ENCODE results near the gene KRT26.
"Not testable (repeated sequence)": the region's sequence is repeated elsewhere in the genome, so short reads cannot be mapped to it uniquely, and the experiment has no call there.

KRT26 gene

DNA sequence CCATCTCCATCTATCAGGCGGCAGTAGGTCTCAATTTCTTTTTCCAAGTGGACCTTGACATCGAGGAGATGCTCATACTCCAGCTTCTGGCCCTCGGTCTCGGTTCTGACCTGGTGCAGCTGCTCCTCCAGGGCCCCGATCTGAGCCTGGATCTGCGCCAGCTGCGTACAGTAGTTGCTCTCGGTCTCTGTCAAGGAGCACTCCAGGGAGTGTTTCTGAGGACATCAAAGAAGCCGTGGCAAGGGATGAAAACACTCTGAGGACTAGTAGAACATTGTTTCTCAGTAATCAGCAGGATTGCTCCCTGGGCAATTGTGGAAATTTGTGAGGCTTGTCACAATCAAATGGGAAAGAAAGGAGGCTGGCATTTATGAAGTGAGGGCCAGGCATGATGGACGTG lies 21.8 kb upstream of the KRT26 start:
- DNase-seq = no peak

DNA sequence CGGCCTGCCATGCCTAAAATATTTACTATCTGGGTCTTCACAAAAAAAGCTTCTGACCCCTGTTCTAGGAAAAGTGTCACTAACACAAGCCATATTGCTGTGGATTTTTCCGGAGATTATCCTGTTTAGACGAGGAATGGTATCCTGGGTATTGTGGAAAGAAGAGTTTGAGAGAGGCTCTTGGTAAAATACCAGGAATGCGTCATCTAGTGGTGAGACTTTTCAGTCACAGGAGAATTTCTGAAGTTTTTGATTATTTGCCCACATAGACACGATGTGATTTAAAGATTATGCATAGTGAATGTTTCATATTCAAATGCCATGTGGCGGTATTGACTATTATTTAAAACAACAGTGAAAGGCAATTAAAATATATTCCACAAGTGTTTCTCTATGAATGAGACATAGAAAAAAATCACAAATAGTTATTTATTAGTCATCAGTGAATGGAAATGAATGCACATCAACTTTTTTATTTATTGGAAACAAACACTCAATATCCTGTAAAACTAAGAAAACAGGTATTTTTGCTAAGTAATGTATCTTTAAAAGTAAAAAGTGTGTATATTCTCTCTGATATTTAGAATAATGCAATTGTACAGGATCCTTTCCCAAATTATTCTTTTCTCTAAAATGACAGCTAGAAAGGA lies 19.9 kb upstream of the KRT26 start:
- DNase-seq = peak in 2 of 3 donors; percentile 5 to 9

DNA sequence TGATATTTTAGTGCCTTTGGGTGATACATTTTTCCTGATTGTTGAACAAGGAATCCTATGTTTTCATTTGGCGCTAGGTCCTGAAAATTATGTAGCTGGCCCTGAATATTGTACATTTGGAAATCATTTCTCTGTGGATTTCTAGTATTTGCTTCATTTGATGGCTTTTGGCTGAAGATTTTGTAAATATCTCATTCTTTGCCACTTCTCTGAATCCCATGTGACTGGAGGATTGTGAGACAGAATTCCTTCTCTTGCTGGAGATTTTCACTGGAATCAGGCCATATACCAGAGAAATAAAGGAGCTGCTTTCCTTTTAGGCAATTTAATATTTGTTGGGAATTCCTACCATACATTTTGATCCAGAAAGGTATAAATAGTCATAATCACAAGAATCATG lies 19.1 kb upstream of the KRT26 start:
- no peak for DNase-seq

GRCh38 chr17:40782450-40782849 lies 10.4 kb upstream of the KRT26 start, which contains the start of gene KRT27:
Gene KRT27, minus strand, starts transcription at chr17:40782550. Its CDS starts 57 bp downstream, at chr17:40782493.
- DNase-seq = no peak

- DNase-seq = peak in 1 of 3 donors; percentile 11
These were observed 7.3 kb upstream of the KRT26 start for GRCh38 chr17:40779181-40779909.

DNA sequence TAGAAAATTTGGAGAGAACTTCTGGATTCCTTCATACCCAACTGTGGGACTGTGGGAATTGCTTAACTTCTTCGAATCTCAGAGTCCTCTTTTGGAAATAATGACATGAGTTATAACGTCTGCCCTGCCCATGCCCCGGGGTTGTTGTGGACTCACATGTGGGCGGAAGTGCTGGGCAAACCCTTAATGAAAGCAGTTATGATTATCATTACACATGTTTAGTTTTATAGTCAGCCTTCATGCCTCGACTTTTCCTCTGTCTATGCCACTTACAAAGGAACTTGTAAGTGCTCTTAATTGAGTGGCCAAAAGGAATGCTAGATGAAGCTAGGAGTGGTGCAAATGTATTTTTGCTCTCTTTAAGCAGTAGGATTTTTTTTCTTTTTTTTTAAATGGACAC lies 6.5 kb upstream of the KRT26 start:
- no peak for DNase-seq

GRCh38 chr17:40777971-40778370 lies 6.0 kb upstream of the KRT26 start:
- no peak for DNase-seq

DNA sequence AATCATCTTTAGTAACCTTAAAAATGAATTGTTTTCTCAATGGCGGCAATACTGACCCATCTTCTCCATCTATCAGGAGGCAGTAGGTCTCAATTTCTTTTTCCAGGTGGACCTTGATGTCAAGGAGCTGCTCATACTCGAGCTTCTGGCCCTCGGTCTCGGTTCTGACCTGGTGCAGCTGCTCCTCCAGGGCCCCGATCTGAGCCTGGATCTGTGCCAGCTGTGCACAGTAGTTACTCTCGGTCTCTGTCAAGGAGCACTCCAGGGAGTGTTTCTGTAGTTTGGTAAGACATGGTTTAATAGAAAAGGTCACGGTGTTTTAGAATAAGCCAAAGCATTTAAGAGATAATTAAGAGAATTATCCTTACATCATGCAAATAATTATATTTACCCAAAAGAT lies 5.5 kb upstream of the KRT26 start:
- no peak for DNase-seq

GRCh38 chr17:40775945-40776344 lies 3.9 kb upstream of the KRT26 start:
- no peak for DNase-seq

- DNase-seq = no peak
These were observed 6.3 kb downstream of the KRT26 start for GRCh38 chr17:40765657-40766056.

GRCh38 chr17:40763752-40764151 lies 8.2 kb downstream of the KRT26 start:
- no peak for DNase-seq

DNA sequence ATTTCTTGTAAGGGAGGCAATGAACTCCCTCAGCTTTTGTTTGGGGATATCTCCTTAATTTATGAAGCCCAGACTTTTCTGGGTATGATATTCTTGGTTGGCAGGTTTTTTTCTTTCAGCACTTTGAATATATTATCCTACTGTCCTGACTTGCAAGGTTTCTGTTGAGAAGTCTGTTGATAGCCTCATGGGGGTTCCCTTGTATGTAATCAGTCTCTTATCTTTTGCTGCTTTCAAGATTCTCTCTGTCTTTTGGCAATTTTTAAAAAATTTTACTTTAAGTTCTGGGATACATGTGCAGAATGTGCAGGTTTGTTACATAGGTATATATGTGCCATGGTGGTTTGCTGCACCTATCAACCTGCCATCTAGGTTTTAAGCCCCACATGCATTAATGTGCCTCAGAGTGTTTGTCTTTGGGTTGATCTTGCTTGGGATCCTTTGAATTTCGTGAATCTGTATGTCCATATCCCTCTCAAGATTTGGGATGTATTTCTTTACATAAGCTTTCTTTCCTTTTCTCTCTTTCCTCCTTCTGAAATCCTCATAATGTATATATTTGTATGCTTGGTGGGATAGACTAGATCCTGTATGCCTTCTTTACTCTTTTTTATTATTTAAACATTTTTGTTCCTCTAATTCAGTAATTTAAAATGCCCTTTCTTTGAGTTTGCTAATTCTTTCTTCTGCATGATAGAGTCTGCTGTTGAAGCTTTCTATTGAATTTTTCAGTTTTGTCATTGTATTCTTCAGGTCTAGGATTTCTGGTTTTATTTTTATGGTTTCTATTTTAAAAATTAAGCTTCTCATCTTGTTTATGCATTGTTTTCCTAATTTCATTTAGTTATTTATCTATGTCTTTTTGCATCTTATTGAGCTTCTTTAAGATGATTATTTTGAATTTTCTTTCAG lies 11.6 kb downstream of the KRT26 start:
- DNase-seq = no peak

- DNase-seq = no peak
These were observed 16.8 kb downstream of the KRT26 start, which contains the start of gene KRT25 for GRCh38 chr17:40755231-40755630. Gene KRT25, minus strand, starts transcription at chr17:40755331. Its CDS starts 60 bp downstream, at chr17:40755271.

GRCh38 chr17:40753804-40754203 lies 18.2 kb downstream of the KRT26 start:
- no peak for DNase-seq

- DNase-seq = no peak
These were observed 20.9 kb downstream of the KRT26 start for GRCh38 chr17:40751065-40751464.

- no peak for DNase-seq
These were observed 21.6 kb downstream of the KRT26 start for GRCh38 chr17:40750391-40750790.

DNA sequence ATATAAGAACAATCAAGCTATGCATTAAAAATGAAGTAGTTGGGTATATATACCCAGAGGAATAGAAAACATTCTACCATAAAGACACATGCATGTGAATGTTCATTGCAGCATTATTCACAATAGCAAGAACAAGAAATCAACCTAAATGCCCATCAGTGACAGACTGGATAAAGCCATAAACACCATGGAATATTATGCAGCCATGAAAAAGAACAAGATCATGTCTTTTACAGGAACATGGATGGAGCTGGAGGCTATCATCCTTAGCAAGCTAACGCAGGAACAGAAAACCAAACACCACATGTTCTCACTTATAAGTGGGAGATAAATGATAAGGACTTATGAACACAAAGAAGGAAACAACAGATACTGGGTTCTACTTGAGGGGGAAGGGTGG lies 23.3 kb downstream of the KRT26 start:
- not testable (repeated sequence) for DNase-seq

DNA sequence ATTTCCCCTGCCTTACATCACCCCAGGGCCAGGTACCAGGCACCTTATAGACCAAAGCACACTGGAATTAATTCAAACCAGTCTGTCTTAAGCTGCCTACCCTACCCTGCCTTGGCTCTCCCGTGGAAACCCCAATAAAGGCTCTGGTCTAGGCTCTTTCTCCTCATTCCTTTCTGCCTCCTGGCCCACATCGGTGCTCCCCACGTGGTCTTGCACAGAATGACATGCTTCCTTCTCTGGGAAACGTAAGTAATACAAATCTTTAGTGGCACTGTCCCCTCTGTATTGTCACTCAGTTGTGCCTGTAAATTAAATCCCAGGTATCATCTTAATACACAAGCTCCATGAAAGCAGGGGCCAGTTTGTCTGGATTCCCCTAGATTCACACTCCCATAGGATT lies 33.4 kb downstream of the KRT26 start:
- DNase-seq = no peak

- no peak for DNase-seq
These were observed 37.0 kb downstream of the KRT26 start for GRCh38 chr17:40735016-40735415.

- DNase-seq = no peak
These were observed 38.0 kb downstream of the KRT26 start for GRCh38 chr17:40734018-40734417.

DNA sequence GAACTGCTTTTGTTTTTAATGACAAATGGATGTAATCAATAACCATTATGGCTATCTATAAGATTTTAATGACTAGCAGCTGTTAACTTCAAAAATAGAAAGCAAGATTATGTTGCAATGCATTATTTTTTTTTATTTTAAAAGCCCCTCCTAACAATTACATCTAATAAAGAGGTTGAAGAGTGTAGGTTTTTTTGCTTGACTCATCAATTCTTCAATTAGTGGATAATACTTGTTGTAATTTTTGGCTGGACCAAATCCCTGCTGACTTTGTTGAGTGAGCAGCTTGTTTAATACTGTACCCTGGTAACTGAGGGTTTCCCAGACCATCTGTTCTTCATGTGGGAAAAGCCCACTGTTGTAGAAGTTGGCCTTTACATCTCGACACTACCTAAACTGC lies 41.0 kb downstream of the KRT26 start:
- DNase-seq = no peak

DNA sequence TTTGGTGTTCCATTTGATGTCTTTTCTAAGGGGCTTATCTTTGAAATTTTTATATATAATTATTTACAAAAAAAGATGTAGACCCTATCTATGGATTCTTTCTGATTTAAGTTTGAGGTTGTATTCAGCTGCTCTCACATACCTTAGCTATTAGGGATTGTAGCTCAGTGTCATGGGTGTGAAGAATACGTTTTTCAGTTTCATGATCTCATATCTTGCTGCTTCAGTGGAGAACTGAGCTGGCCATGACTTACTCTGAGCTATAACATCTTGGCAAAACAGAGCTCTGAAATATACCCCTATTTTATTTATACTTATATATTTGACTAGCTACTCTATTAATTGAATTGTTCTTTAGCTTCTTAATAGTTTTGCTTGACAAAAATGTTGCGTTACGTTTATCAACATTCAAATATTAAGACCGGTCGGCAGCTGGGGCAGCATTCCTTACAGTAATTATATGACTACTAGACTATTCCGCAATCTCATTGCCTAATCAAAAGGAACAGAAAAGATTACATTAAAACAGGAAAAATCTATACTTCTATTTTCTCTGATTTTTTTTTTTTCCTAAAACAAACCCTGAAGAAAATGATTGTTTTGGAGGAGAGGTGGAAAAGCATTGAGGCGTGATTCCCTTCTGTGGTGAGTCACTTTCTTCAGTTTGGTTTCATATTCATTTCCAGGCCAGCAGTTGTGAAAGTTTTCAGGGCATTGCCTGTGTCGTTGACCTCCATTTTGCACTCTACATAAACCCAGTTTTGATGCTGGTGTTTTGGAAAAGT lies 44.4 kb downstream of the KRT26 start:
- DNase-seq = peak; percentile 12 to 29 (median 17)

- DNase-seq = peak in 1 of 3 donors; percentile 5
These were observed 45.1 kb downstream of the KRT26 start for GRCh38 chr17:40726919-40727318.
